Stromal cell of bone marrow (primary cell): ENCODE data around the gene CDX2.

Experiments
- DNase-seq: peaks from one replicate; pipeline ENCODE4 v3.0.0-alpha.2; 2012; ENCODE audit warnings: low read depth

Gene CDX2

DNA sequence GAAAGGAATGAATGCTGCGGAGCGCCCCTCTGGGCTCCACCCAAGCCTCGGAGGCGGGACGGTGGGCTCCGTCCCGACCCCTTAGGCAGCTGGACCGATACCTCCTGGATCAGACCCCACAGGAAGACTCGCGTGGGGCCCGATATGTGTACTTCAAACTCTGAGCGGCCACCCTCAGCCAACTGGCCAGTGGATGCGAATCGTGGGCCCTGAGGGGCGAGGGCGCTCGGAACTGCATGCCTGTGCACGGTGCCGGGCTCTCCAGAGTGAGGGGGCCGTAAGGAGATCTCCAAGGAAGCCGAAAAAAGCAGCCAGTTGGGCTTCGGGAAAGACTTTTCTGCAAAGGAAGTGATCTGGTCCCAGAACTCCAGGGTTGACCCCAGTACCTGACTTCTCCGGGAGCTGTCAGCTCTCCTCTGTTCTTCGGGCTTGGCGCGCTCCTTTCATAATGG lies 40.7 kb downstream of the CDX2 start:
- no peak for DNase-seq

DNA sequence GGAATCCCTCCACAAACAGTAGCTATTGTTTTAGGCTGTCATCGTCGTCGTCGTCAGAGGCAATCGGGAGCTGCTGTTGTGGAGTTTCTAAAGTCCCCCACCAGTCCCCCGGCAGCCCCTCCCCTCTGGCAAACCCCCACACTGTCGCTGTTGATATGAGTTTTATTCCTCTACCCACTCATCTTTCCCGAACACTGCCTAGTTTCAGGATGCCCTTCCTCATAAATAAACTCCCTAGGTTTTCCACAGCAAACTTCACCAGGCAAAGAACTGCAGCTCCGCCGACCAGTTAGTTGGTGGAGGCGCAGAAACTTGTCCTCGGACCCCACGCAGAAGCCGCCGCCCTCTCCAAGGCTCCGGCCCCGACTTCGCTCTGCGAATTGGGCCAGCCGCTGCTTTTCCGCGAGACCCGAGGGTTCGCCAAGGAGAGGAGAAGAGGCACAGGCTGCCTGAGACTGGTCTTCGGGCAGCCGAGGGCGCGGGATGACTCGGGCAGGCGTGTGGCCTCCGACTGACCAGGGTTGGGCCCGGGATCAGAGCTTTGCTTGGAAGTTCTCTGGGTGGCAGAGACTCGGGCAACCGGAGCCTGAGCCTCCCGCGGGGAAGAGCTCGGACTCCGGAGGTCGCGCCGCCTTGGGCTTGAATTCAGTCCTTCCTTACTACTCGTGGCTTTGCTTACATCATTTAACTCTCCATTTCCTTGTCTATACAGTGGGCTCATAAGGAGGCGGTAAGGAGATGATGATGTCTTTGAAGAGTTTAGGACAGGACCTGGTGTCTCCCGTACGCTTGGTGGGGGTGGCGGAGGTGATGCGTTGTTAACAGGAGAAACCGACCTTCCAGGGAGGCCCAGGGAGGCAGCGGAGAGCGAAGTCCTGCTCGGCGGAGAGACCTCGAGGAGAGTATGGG lies 41.4 kb downstream of the CDX2 start:
- DNase-seq = no peak

DNA sequence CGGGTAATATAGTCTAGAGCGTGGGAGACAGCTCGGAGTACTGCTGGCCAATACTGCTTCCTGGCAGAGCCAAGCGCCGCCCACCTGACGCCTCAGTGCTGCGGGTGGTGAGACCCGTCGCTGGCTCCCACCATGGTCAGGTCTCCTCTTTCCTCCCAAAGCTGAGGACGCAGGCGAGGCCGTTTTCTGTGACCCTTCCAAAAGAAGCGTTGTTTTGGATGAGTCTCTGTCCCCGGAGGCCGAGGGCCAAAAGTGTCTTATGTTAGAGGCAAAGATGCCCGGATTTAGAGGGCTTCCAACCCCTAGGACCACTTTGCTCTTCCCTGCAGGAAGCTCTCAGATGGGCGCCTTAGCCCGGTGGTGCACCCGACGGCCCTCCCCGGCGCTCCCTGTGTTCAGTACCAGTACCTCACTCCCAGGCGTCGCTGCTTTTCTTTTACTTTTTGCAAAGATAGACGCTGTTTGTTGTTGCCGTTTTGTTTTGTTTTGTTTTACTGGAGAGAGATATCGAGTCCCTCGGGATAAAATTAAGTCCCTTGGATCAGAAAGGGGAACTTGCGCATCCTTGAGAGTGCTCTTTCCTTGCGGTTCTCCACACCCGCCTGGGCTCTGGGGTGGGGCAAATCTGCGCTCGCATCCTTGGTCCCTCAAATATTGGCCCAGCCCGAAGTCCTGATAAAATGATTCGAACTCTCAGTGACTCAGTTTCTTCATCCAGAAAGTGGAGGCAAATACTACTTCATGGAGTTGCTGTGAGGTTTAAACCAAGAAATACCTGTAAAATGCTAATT lies 42.3 kb downstream of the CDX2 start:
- DNase-seq = no peak

DNA sequence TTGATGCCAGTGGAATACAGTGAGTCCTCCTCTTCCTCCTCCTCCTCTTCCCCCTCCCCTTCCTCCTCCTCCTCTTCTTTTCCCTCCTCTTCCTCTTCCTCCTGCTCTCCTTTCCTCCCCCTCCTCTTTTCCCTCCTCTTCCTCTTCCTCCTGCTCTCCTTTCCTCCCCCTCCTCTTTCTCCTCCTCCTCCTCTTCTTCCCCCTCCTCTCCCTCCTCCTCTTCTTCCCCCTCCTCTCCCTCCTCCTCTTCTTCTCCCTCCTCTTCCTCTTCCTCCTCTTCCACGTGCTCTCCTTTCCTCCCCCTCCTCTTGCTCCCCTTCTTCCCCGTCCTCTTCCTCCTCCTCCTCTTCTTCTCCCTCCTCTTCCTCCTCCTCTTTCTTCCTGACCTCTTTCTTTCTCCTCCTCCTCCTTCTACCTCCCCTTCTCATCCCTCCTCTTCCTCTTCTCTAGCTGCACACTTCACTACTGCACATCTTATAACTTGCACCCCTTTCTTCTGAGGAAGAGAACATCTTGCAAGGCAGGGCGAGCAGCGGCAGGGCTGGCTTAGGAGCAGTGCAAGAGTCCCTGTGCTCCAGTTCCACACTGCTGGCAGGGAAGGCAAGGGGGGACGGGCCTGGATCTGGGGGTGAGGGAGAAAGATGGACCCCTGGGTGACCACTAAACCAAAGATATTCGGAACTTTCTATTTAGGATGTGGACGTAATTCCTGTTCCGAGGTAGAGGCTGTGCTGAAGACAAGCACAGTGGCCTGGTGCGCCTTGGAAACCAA lies 43.7 kb downstream of the CDX2 start:
- no peak for DNase-seq

DNA sequence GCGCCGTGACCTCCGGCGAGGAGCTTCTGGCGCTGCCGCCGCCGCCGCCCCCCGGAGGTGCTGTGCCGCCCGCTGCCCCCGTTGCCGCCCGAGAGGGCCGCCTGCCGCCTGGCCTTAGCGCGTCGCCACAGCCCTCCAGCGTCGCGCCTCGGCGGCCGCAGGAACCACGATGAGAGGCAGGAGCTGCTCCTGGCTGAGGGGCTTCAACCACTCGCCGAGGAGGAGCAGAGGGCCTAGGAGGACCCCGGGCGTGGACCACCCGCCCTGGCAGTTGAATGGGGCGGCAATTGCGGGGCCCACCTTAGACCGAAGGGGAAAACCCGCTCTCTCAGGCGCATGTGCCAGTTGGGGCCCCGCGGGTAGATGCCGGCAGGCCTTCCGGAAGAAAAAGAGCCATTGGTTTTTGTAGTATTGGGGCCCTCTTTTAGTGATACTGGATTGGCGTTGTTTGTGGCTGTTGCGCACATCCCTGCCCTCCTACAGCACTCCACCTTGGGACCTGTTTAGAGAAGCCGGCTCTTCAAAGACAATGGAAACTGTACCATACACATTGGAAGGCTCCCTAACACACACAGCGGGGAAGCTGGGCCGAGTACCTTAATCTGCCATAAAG lies 44.5 kb downstream of the CDX2 start:
- DNase-seq = no peak

DNA sequence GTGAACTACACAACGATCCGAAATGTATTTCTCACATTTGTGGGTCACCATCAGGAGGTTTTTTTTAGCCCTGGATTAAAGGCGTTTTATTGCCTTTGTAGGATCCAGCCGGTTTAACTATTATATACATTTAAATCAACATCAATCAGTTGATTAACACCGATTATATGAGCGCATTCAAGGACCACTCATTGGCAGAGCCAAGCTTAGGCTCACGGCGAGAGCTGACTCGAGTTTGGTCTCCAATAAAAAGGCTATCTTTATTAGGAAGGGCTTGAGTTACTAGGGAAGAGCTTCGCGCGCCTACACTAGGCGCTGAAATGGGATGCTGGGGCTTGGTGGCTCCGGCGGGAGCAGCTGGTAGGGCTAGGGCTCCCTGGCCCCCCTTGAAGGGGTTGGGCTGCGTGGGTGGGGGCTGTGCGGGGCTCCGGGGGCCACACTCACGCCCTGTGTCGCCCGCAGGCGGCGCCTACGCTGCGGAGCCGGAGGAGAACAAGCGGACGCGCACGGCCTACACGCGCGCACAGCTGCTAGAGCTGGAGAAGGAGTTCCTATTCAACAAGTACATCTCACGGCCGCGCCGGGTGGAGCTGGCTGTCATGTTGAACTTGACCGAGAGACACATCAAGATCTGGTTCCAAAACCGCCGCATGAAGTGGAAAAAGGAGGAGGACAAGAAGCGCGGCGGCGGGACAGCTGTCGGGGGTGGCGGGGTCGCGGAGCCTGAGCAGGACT lies 45.2 kb downstream of the CDX2 start:
- DNase-seq = no peak

DNA sequence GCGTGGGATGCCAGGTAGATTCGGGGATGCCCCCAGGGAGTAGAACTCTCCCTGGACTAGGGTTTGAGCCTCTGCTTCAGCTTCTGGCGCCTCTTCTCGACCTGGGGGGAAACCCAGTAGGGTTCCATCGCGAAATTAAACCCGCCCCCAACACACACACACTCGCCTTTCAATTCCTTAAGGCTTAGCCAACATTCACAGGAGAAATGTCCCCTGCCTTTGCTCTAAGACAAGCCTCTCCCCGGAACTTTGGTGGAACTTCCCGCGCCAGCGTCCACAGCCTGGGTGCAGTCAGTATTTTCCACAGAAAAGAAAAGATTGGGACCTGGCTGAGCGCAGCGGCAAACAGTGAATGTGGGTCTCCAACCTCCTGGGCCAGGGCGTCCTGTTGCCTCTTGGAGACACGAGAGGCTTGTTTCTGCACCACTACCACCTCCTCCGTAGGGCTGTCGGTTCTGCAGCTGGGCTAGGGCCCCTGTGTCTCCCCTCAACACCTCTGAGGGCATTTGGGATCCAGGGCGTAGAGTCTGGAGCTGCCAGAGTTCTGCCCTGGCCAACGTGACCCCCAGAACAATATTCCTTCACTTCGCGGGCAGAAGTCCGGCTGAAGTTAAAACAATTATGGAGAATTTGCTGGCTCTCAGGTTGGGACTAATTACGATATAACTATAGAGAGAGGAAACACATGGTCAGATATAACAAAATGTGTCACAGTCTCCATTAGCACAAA lies 46.1 kb downstream of the CDX2 start:
- no peak for DNase-seq

DNA sequence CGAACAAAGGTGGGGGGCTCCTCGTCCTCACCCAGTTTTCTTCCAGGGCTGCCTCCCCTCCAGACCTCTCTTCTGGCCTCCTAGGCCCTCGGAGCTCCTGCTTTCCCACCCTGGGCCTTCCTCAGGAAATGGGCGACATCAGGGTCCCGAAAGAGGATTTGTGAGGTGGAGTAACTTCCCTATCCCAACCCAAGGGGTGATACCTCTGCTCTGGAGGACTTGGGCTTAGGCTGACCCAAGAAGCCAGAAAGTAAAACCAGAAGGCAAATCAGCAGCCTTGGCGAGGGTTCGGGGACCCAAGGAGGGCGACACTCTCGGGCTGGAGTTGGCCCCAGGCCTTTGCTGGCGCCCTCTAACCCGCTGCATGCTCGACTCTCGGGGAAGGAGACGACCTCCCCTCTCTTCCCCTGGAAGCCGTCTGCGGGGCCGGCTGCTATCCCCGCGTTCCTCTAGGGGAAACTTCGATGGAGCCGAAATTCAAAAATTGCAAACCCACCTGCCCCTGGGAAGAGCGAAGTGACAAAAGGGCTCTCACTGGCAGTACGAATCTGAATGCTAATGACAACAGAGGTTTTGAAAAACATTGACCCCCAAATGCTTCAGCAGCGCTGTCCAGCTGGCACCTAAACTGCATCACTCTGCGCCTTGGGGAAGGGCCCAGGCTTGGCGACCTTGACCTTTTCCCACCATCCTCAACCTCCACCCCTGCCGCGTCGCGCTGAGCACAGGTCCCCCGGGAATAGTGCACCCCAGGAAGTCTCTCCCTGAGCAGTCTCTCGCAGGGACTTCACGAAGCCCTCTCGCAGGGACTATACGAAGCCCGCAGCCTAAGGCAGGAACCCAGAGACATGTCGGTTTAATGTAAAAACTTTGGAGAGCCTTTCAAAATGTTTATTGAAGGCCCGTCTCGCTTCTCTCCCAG lies 46.9 kb downstream of the CDX2 start:
- no peak for DNase-seq

DNA sequence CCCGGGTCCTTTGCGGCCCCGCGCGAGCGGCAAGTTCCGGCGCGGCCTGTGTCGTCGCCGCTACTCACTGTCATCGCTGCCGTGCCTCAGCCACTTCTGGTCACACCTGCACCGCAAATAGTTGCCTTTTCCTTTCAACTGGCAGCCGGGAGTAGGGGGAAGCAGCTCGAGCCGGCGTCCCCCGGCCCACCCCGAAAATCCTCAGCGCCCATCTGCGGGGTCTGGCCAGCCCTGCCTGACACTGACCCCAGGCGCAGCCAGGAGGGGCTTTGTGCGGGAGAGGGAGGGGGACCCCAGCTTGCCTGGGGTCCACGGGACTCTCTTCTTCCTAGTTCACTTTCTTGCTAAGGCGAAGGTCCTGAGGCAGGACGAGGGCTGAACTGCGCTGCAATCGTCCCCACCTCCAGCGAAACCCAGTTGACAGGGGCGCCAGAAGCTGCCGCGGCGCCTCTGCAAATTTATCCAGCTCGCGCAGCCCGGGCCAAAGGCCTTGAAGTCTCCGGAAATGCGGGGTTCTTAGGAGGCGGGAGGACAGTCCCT lies 47.6 kb downstream of the CDX2 start:
- no peak for DNase-seq

DNA sequence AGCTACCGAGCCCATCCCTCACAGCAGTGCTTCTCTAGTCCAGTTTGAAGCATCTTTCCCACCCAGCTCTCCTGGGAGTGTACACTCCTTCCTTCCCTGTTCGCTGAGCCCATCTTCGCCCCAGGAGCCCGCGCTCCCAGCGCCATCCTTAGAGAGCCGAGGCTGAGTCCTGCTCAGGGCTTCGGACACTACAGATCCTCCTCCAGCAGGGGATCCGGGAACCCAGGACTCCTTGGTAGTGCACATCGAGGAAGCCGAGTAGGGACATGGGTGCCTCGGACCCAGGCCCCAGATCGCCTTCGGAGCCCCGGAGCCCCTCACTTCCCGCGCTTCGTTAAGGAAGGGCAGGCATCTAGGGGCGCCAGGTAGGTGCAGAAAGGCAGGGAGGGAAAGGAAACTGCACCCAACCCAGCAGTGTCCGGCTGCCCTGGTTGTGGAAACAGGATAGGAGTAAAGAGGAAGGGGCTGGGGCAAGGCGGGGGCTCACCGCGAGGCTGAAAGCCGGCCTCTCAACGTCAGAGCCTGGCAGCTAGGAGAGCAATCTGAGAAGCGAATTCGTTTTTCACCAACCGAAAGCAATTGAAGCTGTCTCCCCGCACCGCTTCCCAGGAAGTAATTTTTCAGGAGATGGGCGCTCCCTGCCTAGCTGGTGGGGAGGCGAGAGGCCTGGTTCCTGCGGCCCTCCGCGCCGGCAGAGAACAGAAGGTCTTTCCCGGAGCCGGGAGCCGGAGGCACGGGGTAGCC lies 48.3 kb downstream of the CDX2 start:
- no peak for DNase-seq

DNA sequence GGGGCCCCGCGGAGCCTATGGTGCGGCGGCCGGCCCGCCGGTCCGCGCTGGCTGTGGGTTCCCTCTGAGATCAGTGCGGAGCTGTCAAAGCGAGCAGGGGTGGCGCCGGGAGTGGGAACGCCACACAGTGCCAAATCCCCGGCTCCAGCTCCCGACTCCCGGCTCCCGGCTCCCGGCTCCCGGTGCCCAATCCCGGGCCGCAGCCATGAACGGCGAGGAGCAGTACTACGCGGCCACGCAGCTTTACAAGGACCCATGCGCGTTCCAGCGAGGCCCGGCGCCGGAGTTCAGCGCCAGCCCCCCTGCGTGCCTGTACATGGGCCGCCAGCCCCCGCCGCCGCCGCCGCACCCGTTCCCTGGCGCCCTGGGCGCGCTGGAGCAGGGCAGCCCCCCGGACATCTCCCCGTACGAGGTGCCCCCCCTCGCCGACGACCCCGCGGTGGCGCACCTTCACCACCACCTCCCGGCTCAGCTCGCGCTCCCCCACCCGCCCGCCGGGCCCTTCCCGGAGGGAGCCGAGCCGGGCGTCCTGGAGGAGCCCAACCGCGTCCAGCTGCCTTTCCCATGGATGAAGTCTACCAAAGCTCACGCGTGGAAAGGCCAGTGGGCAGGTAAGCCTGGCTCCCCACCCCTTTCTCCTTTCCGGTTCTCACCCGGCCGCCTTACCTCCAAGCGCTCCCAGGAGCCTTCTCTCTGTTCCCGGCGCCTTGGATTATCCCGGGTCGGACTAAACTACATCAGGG lies 49.0 kb downstream of the CDX2 start, which contains the start of gene PDX1:
Gene PDX1, plus strand, starts transcription at position 67 of the 743 bp plus-strand sequence. Its CDS starts 139 bp downstream, at position 206.
- DNase-seq = no peak

DNA sequence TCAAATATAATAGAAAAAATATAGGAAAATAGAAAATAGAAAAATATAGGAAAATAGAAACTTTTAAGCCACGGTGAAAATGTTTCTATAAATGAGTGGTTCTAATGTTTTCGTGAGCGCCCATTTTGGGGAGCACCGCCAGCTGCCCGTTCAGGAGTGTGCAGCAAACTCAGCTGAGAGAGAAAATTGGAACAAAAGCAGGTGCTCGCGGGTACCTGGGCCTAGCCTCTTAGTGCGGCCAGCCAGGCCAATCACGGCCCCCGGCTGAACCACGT lies 49.5 kb downstream of the CDX2 start:
- no peak for DNase-seq

DNA sequence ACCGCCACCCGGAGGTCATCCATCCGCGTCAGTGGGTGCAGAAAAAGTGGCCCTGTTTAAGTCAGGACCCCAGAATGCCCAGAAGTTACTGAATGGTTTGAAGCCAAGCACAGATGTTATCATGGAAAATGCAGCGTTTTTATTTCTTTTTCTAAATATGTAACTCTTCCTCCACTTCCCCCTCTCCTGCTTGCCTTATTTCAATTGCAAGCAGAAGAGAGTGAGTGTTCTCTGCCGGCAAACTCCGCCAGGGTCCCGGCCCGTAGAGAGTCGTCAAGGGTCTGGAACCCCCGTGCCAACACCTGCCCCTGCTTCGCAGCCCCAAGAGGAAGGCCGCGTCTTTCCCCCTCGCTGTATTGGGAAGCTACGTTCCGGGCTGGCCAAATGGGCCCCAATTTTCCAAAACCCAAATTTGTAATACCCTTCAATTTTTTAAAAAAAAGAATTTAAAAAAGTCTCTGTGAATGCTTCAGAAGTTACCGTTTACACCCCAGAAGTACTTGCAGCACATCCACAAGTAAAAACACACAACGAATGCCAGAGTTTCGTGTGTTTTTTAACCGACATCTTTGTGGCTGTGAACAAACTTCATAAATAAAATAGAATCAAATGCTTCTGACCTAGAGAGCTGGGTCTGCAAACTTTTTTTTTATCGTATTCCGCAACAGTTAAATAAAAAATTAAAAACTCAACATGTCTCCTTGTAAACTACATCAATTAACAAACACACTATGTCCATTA lies 50.0 kb downstream of the CDX2 start:
- DNase-seq = no peak

DNA sequence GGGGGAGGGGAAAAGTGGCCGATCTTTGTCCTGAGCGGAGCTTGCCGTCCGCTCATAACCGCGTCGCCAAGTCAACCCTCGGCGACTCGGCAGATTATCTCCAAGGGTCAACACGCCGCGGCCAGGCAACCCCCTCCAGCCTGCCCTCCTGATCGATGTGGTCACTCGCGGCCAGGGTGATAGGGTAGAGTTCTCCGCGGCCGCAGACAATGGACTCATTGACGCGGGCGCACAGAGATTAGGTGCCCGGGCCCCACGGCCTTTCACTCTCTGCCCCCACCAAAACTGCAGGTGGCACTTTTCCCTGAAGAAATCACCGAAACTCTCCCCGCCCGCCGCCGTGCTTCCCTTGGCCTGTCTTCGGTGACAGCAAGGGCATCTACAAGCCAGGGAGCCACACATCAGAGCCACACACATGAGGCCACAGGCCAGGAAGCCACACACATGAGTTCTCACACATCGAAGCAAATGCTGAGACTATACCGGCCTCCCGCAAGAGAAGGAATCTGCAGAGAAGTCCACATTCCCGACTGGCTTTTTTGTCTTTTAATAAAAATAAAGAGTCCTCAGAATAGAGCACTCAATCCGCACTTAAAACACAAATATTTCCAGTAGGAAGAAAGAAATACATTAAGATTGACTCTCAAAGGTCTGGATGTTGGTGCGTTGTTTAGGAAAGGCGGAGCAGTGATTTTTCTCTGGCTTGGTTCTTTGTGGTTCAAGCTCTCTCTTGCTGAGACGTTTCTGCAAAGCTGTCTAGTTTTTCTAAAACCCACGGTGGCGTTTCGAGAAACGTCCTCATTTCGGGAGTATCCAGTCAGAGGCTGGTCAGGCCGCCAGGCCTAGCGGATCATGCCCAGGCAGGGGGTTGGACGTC lies 50.8 kb downstream of the CDX2 start:
- DNase-seq = no peak

DNA sequence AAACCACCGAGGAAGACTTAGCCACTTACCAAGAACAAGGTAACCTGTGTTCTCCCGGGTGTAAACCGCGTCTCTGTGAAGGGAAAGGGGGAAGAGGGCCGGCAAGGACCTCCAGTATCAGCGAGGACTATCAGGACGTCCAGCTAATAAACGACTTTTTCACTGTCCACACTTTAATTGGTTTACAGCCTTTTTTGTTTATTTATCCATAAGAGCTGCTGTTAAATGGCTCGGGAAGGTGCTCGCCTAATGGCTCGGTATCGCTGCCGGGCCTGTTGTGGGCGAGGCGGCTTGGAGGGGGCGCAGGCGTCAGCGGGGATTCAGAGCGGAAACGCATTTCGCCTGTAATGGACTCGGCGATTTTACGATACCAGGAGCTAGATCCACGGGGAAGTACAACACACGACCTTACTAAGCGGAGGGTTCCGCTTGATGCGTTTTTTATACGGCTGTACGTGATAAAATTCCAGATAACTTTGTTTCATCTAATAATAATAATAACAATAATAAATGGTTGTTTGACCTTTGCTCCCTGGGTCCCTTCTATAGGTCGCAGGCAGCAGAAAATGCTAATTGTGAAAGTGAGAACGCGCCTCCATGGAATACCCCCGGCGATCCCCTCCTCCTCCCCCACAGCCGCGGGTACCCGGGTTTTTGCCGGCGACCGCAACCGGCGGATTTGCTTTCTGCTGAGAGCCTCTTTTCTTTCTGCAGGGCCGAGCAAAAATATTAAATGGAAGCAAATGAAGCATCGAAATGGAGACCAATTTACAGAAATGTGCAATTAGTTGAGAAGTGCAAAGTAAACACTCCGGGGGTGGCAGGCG lies 51.8 kb downstream of the CDX2 start:
- DNase-seq = no peak
